ENCODE data around the gene NPC1.
"Not testable (repeated sequence)": the region's sequence is repeated elsewhere in the genome, so short reads cannot be mapped to it uniquely, and the experiment has no call there.

The NPC1 gene
- 158 to 471 (median 382) reads per million in 18 experiments for total RNA-seq

GRCh38 chr18:23586249-23587196, at the start of gene NPC1:
Gene NPC1 (minus strand): TSS chr18:23586506. CDS start chr18:23586343, 163 bp downstream.
- DNase-seq, result peak; percentile 94 to 97

DNA sequence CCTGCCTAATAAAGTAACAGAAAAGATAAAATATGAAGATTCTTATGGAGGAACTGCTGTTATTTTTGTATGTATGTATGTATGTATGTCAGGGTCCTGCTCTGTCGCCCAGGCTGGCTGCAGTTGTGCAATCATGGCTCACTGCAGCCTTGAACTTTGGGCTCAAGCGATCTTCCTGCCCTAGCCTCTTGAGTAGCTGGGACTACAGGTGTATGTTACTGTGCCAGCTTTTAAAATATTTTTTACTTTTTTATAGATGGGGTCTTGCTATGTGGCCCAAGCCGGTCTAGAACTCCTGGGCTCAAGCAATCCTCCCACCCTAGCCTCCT, 49.7 kb upstream of the NPC1 start:
- DNase-seq, result no peak

DNA sequence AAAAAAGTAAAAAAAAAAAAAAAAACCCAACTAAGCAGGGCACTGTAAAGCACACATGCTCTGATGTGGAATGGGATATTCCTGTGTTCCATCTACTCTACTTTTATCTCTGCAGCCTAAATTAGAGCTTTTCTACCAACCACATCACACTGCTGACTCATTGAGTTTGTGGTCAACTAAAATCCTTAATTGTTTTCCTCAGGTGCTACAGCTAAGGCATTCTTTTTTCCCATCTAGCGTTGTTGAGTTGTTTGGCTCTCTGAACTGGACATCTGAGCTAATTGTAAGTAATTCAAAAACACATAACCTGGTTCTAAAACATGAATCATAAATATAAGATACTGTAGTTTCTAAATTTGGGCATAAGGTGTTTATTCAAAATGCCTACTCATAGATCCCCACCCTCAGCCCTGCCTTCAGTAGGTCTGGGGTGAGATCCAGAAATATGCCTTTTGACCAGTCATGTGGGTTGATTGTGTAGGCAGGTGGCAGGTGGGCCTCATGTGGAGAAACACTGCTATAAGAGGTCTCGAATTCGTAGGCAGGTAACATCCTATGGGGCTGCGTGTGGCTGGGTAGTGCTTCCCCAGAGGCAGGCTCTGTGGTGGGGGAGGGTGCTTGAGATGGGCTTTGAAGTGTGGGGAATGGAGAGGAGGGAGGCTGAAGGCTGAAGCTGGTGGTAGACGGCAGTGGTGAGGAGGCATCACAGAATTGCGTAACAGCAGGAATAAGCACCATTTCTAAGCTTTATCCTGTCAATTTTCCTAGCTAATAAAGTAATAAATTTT, 49.2 kb upstream of the NPC1 start:
- DNase-seq, result no peak

- DNase-seq, result no peak
Observed at GRCh38 chr18:23634692-23635091, 48.4 kb upstream of the NPC1 start.

DNA sequence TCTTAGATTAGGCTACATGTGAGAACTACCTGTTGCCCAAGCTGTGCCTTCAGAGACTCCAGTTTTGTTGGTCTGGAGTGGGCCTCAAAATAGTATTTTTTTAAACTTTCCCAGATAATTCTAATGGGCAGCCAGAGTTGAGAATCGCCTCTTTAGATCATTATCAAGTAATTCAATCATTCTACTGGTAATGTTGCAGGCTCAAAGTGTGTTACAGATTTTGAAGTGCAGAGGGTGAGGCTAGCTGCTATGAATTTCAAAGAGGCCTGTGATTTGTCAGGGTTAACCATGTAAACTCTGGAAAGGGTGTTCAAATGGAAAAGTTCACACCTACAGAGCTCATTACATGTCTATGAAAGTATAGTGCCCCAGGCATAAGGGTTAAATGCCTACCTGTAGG, 46.3 kb upstream of the NPC1 start:
- no peak for DNase-seq

GRCh38 chr18:23631746-23632145, 45.4 kb upstream of the NPC1 start:
- DNase-seq, result no peak

GRCh38 chr18:23631312-23631711, 45.0 kb upstream of the NPC1 start:
- DNase-seq, result no peak

- no peak for DNase-seq
Observed at GRCh38 chr18:23629444-23629946, 43.2 kb upstream of the NPC1 start.

- no peak for DNase-seq
Observed at GRCh38 chr18:23627970-23628369, 41.7 kb upstream of the NPC1 start.

DNA sequence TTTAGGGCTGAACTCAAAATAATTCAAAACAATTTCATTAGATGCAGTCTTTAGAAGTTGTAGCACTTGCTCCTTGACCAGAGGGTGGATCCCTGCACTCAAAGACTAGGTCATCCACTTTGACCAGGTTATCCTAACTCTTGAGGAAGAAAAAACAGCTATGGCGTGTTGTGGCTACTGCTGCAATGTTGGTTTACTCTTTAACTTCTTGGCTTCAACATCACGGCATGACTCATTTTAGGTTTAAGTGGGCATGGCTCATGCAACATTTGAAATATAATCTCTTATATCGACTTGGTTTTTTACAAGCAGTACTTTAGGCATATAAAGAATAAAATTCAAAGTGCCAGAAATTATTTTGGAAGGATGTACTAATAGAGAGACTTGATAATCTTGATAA, 41.0 kb upstream of the NPC1 start:
- DNase-seq, result no peak

GRCh38 chr18:23626451-23627279, 40.4 kb upstream of the NPC1 start:
- DNase-seq, result no peak

GRCh38 chr18:23623040-23623439, 36.7 kb upstream of the NPC1 start:
- no peak for DNase-seq

DNA sequence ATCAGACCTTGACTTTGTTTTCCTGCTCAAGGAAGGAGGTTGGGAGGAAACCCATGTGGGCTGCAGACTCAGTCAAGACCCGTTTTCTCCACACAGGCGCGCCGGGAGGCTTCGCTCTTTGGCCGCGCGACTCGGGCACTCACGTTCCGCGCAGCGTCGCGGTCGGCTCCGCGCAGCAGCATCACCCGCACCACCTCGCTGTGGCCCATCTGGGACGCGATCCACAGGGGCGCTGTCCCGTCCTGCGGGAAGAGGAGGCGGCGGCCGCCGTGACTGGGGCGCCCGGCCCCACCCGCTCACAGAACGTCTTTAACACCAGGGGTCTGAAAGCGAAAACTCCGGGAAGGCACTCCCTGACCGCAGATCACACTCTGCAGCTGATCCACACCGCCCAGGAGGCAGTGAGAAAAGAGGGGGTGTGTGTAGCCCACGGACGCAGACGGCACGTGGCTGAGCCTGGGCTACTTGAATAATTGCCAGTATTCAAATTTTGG, 33.1 kb upstream of the NPC1 start:
- peak; percentile 30 to 50 for DNase-seq

DNA sequence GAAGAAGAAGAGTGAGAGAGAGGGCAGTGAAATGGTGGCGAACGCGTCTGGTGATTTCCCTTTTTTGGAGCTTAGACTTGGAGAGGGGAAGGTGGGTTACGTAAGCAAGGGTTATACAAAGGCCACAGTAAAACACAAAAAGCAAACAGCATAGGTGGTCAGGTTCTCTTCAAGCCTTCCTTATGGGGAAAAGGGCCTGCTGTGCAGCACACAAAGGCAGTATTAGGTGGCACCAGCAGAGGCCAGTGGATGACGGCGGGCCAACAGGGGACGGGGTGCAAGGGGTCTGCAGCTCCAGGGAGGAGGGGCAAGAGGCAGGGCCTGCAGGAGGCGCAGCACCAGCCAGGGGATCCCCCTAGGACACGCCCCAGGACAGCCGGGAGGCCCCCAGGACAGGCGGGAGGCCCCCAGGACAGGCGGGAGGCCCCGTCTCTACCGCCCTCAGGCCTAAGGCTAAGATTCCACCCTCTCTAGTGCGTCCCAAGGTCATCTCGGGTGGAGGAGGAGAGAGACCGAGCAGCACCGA, 32.6 kb upstream of the NPC1 start:
- peak; percentile 74 to 78 for DNase-seq

DNA sequence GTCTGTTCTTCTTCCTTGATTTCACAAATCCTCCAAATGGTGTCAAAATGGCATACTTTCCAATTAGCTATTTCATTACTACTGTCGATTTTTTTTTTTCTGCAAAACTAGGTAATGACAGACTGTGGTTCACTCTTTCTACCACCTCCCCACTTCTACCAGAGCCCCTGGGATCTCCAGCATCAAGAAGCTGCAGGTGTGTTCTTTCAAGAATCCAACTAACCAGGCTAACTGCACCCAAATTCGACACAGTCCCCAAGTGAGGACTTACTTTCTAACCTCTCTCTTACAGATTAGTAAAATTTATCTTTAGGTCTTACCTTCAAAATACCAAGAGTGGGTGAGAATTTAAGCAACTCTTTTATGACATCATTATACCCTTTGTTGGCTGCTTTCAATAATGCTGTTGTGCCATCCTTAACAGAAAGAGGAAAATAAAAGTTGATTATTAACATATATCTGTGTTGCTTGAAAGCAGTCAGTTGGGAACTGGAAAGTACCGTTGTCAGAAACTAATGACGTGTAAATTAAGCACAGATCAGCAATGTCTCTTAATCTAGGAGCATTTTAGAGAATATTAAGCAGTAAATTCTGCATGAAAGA, 31.2 kb upstream of the NPC1 start:
- peak in 1 of 2 donors; percentile 54 for DNase-seq

GRCh38 chr18:23616258-23616657, 30.0 kb upstream of the NPC1 start:
- DNase-seq, result no peak

GRCh38 chr18:23614891-23615290, 28.6 kb upstream of the NPC1 start:
- DNase-seq, result no peak

DNA sequence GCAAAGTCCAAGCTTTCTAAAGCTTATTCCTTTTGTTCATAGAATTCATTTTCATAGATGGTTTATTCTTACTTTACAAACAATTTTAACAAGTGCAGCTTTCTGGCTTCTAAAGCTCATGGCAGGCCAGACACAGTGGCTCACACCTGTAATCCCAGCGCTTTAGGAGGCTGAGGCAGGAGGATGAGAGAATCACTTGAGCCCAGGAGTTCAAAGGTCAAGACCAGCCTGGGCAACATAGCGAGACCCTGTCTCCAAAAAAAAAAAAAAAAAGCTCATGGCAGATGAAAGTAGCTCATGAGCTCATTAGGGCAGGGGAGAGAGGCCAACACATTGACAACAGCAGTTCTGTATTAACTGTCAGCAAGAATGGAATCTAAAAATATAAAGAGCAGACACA, 28.1 kb upstream of the NPC1 start:
- no peak for DNase-seq

DNA sequence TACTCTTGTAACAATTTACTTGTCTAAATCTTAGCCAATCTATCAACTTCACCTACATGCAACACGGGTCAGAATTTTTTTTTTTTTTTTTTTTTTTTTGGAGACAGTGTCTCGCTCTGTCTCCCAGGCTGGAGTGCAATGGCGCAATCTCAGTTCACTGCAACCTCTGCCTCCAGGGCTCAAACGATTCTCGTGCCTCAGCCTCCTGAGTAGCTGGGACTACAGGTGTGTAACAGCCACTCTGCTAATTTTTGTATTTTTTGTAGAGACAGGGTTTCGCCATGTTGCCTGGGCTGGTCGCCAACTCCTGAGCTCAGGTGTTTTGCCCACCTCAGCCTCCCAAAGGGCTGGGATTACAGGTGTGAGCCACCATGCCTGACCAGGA, 26.8 kb upstream of the NPC1 start:
- not testable (repeated sequence) for DNase-seq

DNA sequence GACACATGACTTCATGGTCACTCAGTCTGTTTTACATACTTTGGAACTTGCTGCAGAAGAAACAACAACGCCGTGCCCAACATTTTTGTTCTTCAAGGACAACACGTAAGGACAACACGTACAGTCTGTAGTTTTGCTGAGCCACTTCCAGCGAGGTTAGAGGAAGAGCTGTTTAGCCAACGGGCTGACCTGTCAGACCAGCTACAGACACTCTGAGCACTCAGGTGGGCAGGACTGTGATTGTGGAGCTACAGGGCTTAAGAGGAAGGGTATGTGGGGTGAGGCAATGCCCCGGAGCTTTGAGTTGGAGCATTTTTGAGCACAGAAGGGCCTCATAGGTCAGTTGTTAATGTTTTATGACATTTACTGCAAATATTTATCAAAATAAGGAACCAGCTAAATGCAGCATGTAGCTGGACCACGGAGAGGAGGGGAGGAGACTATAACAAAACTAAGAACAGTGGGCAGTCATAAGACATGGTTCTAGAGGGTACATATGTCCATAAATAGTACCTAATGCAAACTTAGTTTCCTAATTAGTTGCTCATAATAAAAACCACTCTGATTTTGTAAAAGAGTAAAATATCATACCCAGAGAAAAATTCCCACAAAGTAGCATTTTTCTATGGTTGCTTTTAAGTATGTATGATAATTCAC, 26.3 kb upstream of the NPC1 start:
- peak in 1 of 2 donors; percentile 13 for DNase-seq

DNA sequence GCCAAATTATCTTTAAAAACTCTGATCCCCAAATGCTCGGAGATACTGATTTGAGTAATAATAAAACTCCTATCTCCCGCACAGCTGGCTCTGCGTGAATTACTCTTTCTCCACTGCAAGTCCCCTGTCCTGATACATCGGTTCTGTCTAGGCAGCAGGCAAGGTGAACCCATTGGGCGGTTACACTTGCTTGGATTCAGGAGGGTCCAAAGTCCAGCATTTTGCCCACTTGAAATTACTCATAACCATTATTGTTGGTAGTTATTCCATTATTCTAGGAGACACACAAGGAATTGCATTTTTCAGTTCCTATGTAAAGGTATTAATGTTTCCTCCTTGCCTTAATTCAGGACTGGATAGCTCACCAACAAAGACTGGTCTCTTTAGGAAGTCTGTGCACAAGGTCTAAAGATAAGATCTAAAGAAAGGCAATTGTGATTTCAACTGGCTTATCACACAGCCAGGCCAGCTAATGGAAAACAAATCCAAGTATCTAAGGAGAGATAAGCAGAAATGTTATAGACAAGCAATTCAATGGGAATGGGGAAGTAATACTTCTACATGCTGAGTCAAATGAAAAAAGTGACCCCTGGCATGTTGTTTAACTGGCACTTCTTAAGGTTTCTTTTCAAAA, 23.2 kb upstream of the NPC1 start:
- DNase-seq, result no peak
